Uterus (tissue), 2 donors: ENCODE results near the gene ADAM23.

Experiments
- POLR2A ChIP-seq, 2 donors: fragments of 450-650 bp; IDR thresholded peaks; one replicate each; pipeline ENCODE4 v1.6.1; 2016; ENCODE audit warnings: antibody characterized with exemption in 2 of 2, mild to moderate bottlenecking in 1 of 2, moderate library complexity in 1 of 2
- TF ChIP-seq, protein P1 (sequence below), 4 experiments: fragments of 200-600 bp in 2 of 4; fragments of 450-650 bp in 2 of 4; sonication (generic) in 2 of 4; IDR thresholded peaks; one replicate each; pipeline ENCODE4 v1.5.1; 2016 to 2019; ENCODE audit warnings: antibody characterized with exemption in 4 of 4, mild to moderate bottlenecking in 2 of 4, moderate library complexity in 1 of 4

DNA sequence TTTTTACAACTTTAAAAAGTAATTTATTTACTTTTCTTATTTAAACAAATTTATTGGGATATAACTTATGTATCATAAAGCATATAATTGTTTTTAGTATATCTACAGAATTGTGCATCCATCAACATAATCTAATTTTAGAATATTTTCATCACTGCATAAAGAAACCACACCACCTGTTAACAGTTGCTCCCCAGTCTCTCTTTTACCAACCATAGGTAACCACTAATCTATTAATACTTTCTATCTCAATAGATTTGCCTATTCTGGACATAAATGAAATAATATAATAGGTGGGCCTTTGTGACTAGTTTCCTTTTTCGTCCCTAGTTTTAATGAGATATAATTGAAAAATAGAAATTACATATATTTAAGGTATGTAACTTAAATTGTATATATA is 90.6 kb downstream of the ADAM23 start:
- TF ChIP-seq, protein P1, sequence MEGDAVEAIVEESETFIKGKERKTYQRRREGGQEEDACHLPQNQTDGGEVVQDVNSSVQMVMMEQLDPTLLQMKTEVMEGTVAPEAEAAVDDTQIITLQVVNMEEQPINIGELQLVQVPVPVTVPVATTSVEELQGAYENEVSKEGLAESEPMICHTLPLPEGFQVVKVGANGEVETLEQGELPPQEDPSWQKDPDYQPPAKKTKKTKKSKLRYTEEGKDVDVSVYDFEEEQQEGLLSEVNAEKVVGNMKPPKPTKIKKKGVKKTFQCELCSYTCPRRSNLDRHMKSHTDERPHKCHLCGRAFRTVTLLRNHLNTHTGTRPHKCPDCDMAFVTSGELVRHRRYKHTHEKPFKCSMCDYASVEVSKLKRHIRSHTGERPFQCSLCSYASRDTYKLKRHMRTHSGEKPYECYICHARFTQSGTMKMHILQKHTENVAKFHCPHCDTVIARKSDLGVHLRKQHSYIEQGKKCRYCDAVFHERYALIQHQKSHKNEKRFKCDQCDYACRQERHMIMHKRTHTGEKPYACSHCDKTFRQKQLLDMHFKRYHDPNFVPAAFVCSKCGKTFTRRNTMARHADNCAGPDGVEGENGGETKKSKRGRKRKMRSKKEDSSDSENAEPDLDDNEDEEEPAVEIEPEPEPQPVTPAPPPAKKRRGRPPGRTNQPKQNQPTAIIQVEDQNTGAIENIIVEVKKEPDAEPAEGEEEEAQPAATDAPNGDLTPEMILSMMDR (IDR thresholded peaks at IDR 0.05) = no peak
- no peak for TF ChIP-seq POLR2A (IDR thresholded peaks at IDR 0.05)
